ENCODE data around the gene TMEM176B. TPM values are rescaled to one million over a fixed set of nuclear protein-coding genes. Genes with fewer than 3 reads are reported as not detected.

TMEM176B gene
- total and polyA plus RNA-seq, 2 of the 13 experiments (the other 11 are each of a cell fraction or from before 2014, with no cell fraction given), result not detected

- Histone ChIP-seq H4K20me1 (ENCODE audit: insufficient read depth, low read length) (no peaks in the 10 kb centered on the region), H3K36me3 (replicated peaks in 1 of 2; ENCODE audit: control insufficient read depth in 1 of 2, insufficient read depth in 2 of 2, low read length in 2 of 2) (no peaks in the 10 kb centered on the region), H3K4me2 (ENCODE audit: low read depth, low read length) (no peak overlapping the region), H3K27ac (ENCODE audit: extremely low read length, insufficient read depth, low read length) (no peak overlapping the region), H3K9me3 (ENCODE audit: low read length) (no peaks in the 10 kb centered on the region), H3K9ac (ENCODE audit: insufficient read depth, low read depth, low read length) (no peak overlapping the region), H2AFZ (ENCODE audit: low read length) (no peak overlapping the region), H3K4me3 (replicated peaks in 1 of 3; ENCODE audit: insufficient read depth in 1 of 3, low read depth in 2 of 3, low read length in 3 of 3) (no peak overlapping the region), H3K79me2 (ENCODE audit: insufficient read depth, low read length) (no peaks in the 10 kb centered on the region), H3K4me1 (ENCODE audit: insufficient read depth, low read length) (peaks cover 7% of the 10 kb centered on the region; the same call in 1 of the 2 replicates), H3K27me3 (ENCODE audit: control insufficient read depth in 1 of 2, insufficient read depth in 2 of 2, low read length in 2 of 2) (peaks cover 0 to 8% of the 10 kb centered on the region in 2 experiments; a peak in 1 of 5 replicates)
- ATAC-seq (peak; percentile 35; the same call in 2 of the 3 replicates), DNase-seq (ENCODE audit: low spot score) (no peak), FAIRE-seq (no peak)
- ChIA-PET CTCF (ENCODE audit: low intra/inter-chr PET ratio, low total read pairs) (no interaction called here), POLR2A (no interaction called here)
- intact Hi-C loops (cut with micrococcal nuclease; ENCODE audit: unreplicated experiment) (no loop called here), in situ Hi-C loops (cut with HindIII; ENCODE audit: extremely low pct_ligation_motif_present, low pct_unique_long_range_greater_than_20kb) (no loop called here)
- BruUV-seq (replicated peaks), result no TSS peak
- WGBS (ENCODE audit: low lambda C conversion rate), result 17% methylated on average over 6 of the region's 6 CpGs
- TF ChIP-seq PRMT3 (CRISPR knock-in tag; IDR thresholded peaks at IDR 0.05; ENCODE audit: borderline replicate concordance, low read depth) (no peak), ZFY (CRISPR knock-in tag; IDR thresholded peaks at IDR 0.05) (no peak)
These were observed 26.1 kb upstream of the TMEM176B start for GRCh38 chr7:150826061-150826849.

- H3K9me3 ChIP-seq (ENCODE audit: low read length), result no peaks in the 10 kb centered on the region
- CTCF ChIA-PET (ENCODE audit: low intra/inter-chr PET ratio, low total read pairs), result no interaction called here
- H3K4me3 ChIP-seq (replicated peaks in 1 of 3; ENCODE audit: insufficient read depth in 1 of 3, low read depth in 2 of 3, low read length in 3 of 3), result no peak overlapping the region
- H3K4me2 ChIP-seq (ENCODE audit: low read depth, low read length), result no peak overlapping the region
- no peak overlapping the region for H2AFZ ChIP-seq (ENCODE audit: low read length)
- POLR2A ChIA-PET, result no interaction called here
- no peaks in the 10 kb centered on the region for H3K36me3 ChIP-seq (replicated peaks in 1 of 2; ENCODE audit: control insufficient read depth in 1 of 2, insufficient read depth in 2 of 2, low read length in 2 of 2)
- H3K79me2 ChIP-seq (ENCODE audit: insufficient read depth, low read length), result no peaks in the 10 kb centered on the region
- 58% methylated on average over 5 of the region's 20 CpGs for WGBS (ENCODE audit: low lambda C conversion rate)
- in situ Hi-C loops (cut with HindIII; ENCODE audit: extremely low pct_ligation_motif_present, low pct_unique_long_range_greater_than_20kb) (no loop called here), intact Hi-C loops (cut with micrococcal nuclease; ENCODE audit: unreplicated experiment) (no loop called here)
- H3K4me1 ChIP-seq (ENCODE audit: insufficient read depth, low read length), result peaks cover 7% of the 10 kb centered on the region; the same call in 1 of the 2 replicates
- no TSS peak for BruUV-seq (replicated peaks)
- ATAC-seq (no peak), DNase-seq (ENCODE audit: low spot score) (no peak), FAIRE-seq (no peak)
- TF ChIP-seq TERF1 (CRISPR knock-in tag; IDR thresholded peaks at IDR 0.05), result no peak
- no peak for TF ChIP-seq FOXA1 (IDR thresholded peaks at IDR 0.05)
- TF ChIP-seq FOXA1 (CRISPR knock-in tag; IDR thresholded peaks at IDR 0.05), result no peak
- TF ChIP-seq TCF7 (IDR thresholded peaks at IDR 0.05; ENCODE audit: low read depth), result no peak
- TF ChIP-seq SATB2 (CRISPR knock-in tag; IDR thresholded peaks at IDR 0.05), result no peak
- TF ChIP-seq ZNF10 (CRISPR knock-in tag; IDR thresholded peaks at IDR 0.05; ENCODE audit: borderline replicate concordance, low read depth), result no peak
- no peak for TF ChIP-seq AGO1 (IDR thresholded peaks at IDR 0.05; ENCODE audit: low read depth, low read length, poor library complexity, severe bottlenecking)
- no peak for TF ChIP-seq ZNF510 (CRISPR knock-in tag; IDR thresholded peaks at IDR 0.05; ENCODE audit: low read depth)
- no peak for TF ChIP-seq REST (IDR thresholded peaks at IDR 0.05; ENCODE audit: borderline replicate concordance in 1 of 2, low read depth in 1 of 2, low read length in 2 of 2)
- peaks cover 0 to 12% of the 10 kb centered on the region in 2 experiments; a peak in 1 of 5 replicates for H3K27me3 ChIP-seq (ENCODE audit: control insufficient read depth in 1 of 2, insufficient read depth in 2 of 2, low read length in 2 of 2)
- no peaks in the 10 kb centered on the region for H4K20me1 ChIP-seq (ENCODE audit: insufficient read depth, low read length)
- no peak overlapping the region for H3K9ac ChIP-seq (ENCODE audit: insufficient read depth, low read depth, low read length)
- no peak overlapping the region for H3K27ac ChIP-seq (ENCODE audit: extremely low read length, insufficient read depth, low read length)
These were observed 24.4 kb upstream of the TMEM176B start for GRCh38 chr7:150824379-150825177.
